Measurements from ENCODE around the gene HOXD9. TPM values are rescaled to one million over a fixed set of nuclear protein-coding genes. Genes with fewer than 3 reads are reported as not detected.
A peak's percentile ranks its signal among the peaks of the same experiment; 100 is the strongest.

The HOXD9 gene
- total and polyA plus RNA-seq, 7 donors, result 0.46 to 27.1 (median 10.6) TPM

DNA sequence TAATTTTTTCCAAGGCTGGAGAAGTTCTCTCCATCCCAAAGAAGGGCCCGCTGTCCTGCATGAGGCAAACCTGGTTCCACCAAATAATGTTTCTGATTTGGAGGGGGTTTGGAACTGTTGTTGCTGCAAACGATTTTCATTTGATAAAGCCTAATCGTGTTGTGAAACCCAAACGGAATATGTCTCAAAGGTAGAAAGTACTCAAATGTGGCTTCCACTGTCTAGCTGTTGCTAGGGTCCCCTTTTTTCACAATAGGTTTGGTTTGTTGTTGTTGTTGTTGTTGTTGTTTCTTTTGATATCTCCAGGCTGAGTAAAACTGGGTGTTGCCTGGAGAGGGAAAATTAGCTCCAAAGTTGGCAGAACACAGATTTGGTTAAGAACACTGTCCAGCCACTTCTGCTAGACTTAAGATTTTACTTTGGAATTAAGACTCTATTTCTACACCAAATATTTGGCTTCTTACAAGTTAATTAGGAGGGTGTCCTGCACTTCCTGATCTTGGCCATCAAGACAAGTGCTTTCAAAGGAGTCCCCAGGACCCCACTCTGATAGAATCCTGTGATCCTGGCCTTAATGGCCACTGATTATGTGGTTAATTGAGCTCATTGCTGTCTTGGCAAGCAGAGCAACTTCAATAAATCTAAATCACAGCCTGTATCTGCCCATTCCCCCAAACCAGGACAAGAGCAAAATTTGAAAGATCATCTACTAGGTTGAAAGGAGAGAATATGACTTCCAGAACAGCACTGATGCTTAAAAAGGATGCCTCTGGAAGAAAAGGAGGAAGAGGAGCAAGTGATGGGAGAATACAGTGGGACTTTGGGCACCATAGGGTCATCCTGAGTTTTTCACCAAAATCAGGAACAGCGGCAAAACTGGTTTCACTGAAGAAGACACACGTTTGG is 33.3 kb upstream of the HOXD9 start:
- Histone ChIP-seq H3K9me3 (no peaks in the 10 kb centered on the region), H3K27me3 (peaks cover 15 to 94% (median 24%) of the 10 kb centered on the region in 3 donors), H3K4me1 (peaks cover 0 to 58% (median 52%) of the 10 kb centered on the region in 4 donors), H3K27ac (peak overlapping the region in 3 of 4 donors; percentile 92 to 96 (median 94)), H3K4me3 (peak overlapping the region in 3 of 4 donors; percentile 35 to 51 (median 41)), H3K36me3 (no peaks in the 10 kb centered on the region)
- intact Hi-C loops (cut with DNase I), result loop anchor here (5.0 kb wide), 1 partner anchor 977 kb away; no protein-coding TSS in a partner anchor
- WGBS, 2 donors, result 12 to 20% methylated on average over 6 of the region's 6 CpGs
- no peak for DNase-seq
- TF ChIP-seq POLR2AphosphoS5 (IDR thresholded peaks at IDR 0.05) (no peak), EP300 (IDR thresholded peaks at IDR 0.05) (no peak), POLR2A (IDR thresholded peaks at IDR 0.05) (no peak), CTCF (IDR thresholded peaks at IDR 0.05) (no peak)

DNA sequence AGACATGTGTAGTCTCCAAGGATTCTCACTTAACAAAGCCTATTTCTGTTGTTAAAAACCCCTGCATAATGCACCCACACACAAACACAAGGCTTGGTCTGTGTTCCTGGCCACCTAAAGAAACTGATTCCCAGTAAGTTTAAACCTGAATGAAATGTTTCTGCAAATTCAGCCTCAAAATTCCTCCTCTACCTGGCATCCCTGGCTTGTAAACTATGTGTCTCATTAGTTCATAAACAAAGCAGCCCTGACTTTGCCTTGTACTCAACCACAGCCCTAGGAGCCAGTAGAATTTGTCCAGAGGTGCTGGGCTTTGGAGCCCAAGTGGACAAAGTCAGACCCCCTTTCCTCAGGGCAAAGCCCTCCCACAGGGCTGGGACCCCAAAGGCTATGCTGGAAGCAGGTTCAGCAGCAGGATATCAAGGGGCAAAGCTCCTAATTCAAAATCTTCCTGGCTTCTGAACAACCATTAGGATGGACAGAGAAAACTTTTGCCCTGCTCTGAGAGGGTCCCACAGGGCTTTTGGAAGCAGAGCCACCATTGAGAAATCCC is 32.6 kb upstream of the HOXD9 start:
- H3K9me3 ChIP-seq, result no peaks in the 10 kb centered on the region
- DNase-seq, result no peak
- intact Hi-C loops (cut with DNase I), result loop anchor here (5.0 kb wide), 2 partner anchors 908 to 978 kb away; partner anchors contain the start of gene ATP5MC3
- no peak for TF ChIP-seq POLR2AphosphoS5 (IDR thresholded peaks at IDR 0.05)
- no peak for TF ChIP-seq POLR2A (IDR thresholded peaks at IDR 0.05)
- TF ChIP-seq EP300 (IDR thresholded peaks at IDR 0.05), result no peak
- TF ChIP-seq CTCF (IDR thresholded peaks at IDR 0.05), result no peak
- no peak overlapping the region for H3K4me3 ChIP-seq
- H3K27me3 ChIP-seq, result peaks cover 11 to 94% (median 30%) of the 10 kb centered on the region in 3 donors
- no peaks in the 10 kb centered on the region for H3K36me3 ChIP-seq
- peaks cover 0 to 56% (median 51%) of the 10 kb centered on the region in 4 donors for H3K4me1 ChIP-seq
- H3K27ac ChIP-seq, result peak overlapping the region in 3 of 4 donors; percentile 92 to 96 (median 94)

DNA sequence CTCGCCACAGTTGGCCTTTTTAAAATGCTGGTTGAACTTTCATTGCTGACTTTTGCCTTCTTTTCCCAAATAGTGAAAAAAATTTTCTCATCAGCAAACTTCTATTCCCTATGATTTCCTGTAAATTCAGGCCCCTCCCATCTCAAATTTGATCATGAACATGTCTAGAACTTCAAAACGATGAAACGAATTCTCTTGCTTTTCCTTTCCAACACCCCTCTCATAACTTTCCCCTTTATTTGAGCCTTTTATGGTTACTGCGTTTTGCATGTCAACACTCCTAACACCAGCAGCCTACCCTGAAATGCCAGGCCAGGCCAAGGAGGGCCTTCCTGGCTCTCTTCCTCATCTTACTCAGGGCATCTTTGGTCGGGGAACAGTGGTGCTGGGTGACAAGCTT is 31.7 kb upstream of the HOXD9 start:
- H3K27ac ChIP-seq, result peak overlapping the region in 3 of 4 donors; percentile 92 to 96 (median 94)
- TF ChIP-seq EP300 (IDR thresholded peaks at IDR 0.05), result no peak
- TF ChIP-seq POLR2AphosphoS5 (IDR thresholded peaks at IDR 0.05), result no peak
- TF ChIP-seq CTCF (IDR thresholded peaks at IDR 0.05), result no peak
- no peak for TF ChIP-seq POLR2A (IDR thresholded peaks at IDR 0.05)
- H3K9me3 ChIP-seq, result no peaks in the 10 kb centered on the region
- DNase-seq, result no peak
- no peaks in the 10 kb centered on the region for H3K36me3 ChIP-seq
- H3K4me3 ChIP-seq, result no peak overlapping the region
- H3K4me1 ChIP-seq, result peaks cover 0 to 55% (median 43%) of the 10 kb centered on the region in 4 donors
- peaks cover 2 to 94% (median 26%) of the 10 kb centered on the region in 3 donors for H3K27me3 ChIP-seq
- 33 to 43% methylated on average over 5 of the region's 5 CpGs for WGBS, 2 donors
- intact Hi-C loops (cut with DNase I), result loop anchor here (5.0 kb wide), 1 partner anchor 909 kb away; the partner anchor contains the start of gene ATP5MC3

DNA sequence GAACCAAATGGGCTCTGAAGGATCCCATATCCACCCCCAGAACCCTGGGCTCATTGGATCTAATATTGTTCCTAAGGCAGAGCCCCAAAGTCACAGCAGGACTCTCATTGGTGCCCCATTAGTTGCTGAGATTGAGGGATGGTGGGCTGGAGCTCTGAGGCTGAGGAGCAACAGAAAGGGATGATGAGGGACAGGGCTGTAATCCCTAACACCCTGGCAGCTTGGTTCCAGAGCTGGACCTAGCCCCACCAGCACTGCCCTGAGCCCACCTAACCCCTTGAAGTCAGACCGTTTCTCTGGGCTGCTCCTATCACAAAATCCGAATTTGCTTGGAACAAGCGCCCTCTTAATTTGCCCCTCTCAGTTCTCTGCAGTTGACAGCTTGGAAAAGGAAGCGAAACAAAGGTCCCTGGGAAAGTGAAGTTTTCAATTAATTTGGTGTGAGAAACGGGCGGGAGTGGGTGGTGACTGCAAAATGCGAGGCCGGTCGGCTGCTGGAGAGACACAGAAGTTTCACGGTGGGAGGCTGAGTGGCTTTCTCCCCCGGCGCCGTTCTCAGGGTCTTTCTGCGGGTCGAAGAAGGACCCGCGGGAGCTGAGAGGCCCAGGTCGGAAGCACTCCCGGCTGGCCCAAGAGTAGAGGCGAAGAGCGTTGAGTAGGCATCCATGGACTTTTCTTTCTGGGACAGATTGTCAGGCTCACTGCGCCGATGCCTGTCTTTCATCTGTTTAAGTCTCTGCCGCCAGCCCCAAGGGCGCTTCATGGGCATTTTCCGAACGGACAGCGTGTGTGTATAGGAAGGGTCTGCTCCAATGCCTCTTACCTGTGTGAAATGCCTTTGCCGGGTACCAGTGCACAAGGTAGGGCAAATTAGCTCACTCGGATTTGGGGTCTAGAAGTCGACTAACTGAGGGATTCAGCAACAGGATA is 30.9 kb upstream of the HOXD9 start:
- peaks cover 0 to 94% (median 21%) of the 10 kb centered on the region in 3 donors for H3K27me3 ChIP-seq
- peaks cover 0 to 53% (median 42%) of the 10 kb centered on the region in 4 donors for H3K4me1 ChIP-seq
- TF ChIP-seq CTCF (IDR thresholded peaks at IDR 0.05) (no peak), EP300 (IDR thresholded peaks at IDR 0.05) (no peak), POLR2AphosphoS5 (IDR thresholded peaks at IDR 0.05) (no peak), POLR2A (IDR thresholded peaks at IDR 0.05) (peak; percentile 6 to 13)
- H3K27ac ChIP-seq, result peak overlapping the region in 3 of 4 donors; percentile 92 to 96 (median 94)
- WGBS, 2 donors, result 22 to 28% methylated on average over 31 of the region's 31 CpGs
- no peaks in the 10 kb centered on the region for H3K36me3 ChIP-seq
- intact Hi-C loops (cut with DNase I), result loop anchor here (5.0 kb wide), 1 partner anchor 909 kb away; the partner anchor contains the start of gene ATP5MC3
- no peaks in the 10 kb centered on the region for H3K9me3 ChIP-seq
- DNase-seq, result no peak
- H3K4me3 ChIP-seq, result peak overlapping the region; percentile 66 to 70 (median 68)
